Measurements from ENCODE around the gene NEDD9.
A peak's percentile ranks its signal among the peaks of the same experiment; 100 is the strongest.

Gene NEDD9

DNA sequence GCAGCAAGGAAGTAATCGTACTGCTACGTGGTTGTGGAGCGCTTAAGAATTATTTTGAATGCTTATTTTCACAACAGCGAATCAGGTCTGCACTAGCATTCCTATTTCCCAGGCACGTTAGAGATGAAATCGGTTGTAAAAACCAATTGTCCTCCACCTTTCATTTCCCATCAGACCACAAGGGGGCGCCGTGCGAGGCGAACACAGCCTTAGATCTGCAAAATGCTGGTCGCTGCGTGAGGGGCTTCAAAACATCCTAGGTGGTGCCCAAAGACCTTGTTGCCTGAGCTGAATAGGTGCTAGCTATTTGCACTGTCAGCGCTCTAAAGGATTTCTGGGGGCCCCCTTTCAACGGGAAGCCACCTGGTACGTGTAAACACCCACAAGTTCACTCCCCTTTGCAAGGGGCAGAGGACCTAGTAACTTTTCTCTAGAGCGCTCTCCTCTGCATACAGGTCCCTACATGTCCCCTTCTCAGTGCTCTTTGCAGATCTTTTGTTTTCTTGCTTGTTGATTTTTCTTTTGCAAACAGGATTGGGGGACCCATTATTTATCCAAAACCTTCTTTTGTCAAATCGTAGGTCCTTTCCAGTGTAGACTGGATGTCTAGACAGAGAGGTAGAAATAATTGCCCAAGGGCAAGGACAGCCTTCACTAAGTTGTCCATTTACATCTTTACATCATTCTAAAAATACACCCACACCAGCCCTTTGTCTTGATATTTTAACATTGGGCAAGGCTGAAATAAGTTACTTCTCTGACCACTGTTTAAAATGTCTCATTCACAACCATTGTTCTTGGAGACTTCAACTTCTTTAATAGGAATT is 59.8 kb downstream of the NEDD9 start:
- Histone ChIP-seq H3K27me3 (replicated peaks; ENCODE audit: insufficient read depth, low read length) (no peaks in the 10 kb centered on the region), H3K27ac (ENCODE audit: low read length) (no peak overlapping the region), H3K9me2 (replicated peaks; ENCODE audit: insufficient read depth, low read length) (no peaks in the 10 kb centered on the region), H3K9me3 (replicated peaks; ENCODE audit: insufficient read depth, low read length) (no peaks in the 10 kb centered on the region), H2AFZ (ENCODE audit: low read length) (peak overlapping the region; percentile 57; the same call in 1 of the 2 replicates), H4K20me1 (ENCODE audit: insufficient read depth, low read length) (no peaks in the 10 kb centered on the region), H3K36me3 (replicated peaks; ENCODE audit: insufficient read depth, low read length) (no peaks in the 10 kb centered on the region), H3K4me3 (ENCODE audit: low read length) (no peak overlapping the region), H3K4me1 (ENCODE audit: low read length) (no peaks in the 10 kb centered on the region), H3K79me2 (ENCODE audit: low read length) (no peaks in the 10 kb centered on the region), H3K4me2 (ENCODE audit: low read depth, low read length) (peak overlapping the region; percentile 67), H3K9ac (ENCODE audit: low read length) (no peak overlapping the region), H3F3A (ENCODE audit: insufficient read depth, low read length) (no peaks in the 10 kb centered on the region)
- no peak for TF ChIP-seq EZH2 (optimal IDR thresholded peaks at IDR 0.05; ENCODE audit: low read depth, low read length)
- TF ChIP-seq, protein P1, sequence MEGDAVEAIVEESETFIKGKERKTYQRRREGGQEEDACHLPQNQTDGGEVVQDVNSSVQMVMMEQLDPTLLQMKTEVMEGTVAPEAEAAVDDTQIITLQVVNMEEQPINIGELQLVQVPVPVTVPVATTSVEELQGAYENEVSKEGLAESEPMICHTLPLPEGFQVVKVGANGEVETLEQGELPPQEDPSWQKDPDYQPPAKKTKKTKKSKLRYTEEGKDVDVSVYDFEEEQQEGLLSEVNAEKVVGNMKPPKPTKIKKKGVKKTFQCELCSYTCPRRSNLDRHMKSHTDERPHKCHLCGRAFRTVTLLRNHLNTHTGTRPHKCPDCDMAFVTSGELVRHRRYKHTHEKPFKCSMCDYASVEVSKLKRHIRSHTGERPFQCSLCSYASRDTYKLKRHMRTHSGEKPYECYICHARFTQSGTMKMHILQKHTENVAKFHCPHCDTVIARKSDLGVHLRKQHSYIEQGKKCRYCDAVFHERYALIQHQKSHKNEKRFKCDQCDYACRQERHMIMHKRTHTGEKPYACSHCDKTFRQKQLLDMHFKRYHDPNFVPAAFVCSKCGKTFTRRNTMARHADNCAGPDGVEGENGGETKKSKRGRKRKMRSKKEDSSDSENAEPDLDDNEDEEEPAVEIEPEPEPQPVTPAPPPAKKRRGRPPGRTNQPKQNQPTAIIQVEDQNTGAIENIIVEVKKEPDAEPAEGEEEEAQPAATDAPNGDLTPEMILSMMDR (IDR thresholded peaks at IDR 0.05; ENCODE audit: low read length) = peak; percentile 89
- peak; percentile 36 for DNase-seq

DNA sequence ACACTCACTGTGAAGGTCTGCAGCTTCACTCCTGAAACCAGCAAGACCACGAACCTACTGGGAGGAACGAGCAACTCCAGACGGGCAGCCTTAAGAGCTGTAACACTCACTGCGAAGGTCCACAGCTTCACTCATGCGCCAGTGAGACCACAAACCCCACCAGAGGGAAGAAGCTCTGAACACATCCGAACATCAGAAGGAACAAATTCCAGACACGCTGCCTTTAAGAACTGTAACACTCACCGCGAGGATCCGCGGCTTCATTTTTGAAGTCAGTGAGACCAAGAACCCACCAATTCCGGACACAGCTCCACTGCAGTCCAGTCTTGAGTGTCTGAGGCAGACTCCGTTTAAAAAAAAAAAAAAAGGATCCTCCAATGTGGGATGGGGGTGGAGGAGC is 60.5 kb downstream of the NEDD9 start:
- Histone ChIP-seq H3K9me3 (replicated peaks; ENCODE audit: insufficient read depth, low read length) (no peaks in the 10 kb centered on the region), H3K9me2 (replicated peaks; ENCODE audit: insufficient read depth, low read length) (no peaks in the 10 kb centered on the region), H3F3A (ENCODE audit: insufficient read depth, low read length) (no peaks in the 10 kb centered on the region), H3K27me3 (replicated peaks; ENCODE audit: insufficient read depth, low read length) (no peaks in the 10 kb centered on the region), H3K4me3 (ENCODE audit: low read length) (no peak overlapping the region), H3K27ac (ENCODE audit: low read length) (no peak overlapping the region), H4K20me1 (ENCODE audit: insufficient read depth, low read length) (no peaks in the 10 kb centered on the region), H3K36me3 (replicated peaks; ENCODE audit: insufficient read depth, low read length) (no peaks in the 10 kb centered on the region), H3K9ac (ENCODE audit: low read length) (no peak overlapping the region), H3K79me2 (ENCODE audit: low read length) (no peaks in the 10 kb centered on the region), H3K4me2 (ENCODE audit: low read depth, low read length) (peak overlapping the region; percentile 67), H2AFZ (ENCODE audit: low read length) (no peak overlapping the region), H3K4me1 (ENCODE audit: low read length) (no peaks in the 10 kb centered on the region)
- DNase-seq = no peak
- TF ChIP-seq, protein P1 (IDR thresholded peaks at IDR 0.05; ENCODE audit: low read length) = no peak

DNA sequence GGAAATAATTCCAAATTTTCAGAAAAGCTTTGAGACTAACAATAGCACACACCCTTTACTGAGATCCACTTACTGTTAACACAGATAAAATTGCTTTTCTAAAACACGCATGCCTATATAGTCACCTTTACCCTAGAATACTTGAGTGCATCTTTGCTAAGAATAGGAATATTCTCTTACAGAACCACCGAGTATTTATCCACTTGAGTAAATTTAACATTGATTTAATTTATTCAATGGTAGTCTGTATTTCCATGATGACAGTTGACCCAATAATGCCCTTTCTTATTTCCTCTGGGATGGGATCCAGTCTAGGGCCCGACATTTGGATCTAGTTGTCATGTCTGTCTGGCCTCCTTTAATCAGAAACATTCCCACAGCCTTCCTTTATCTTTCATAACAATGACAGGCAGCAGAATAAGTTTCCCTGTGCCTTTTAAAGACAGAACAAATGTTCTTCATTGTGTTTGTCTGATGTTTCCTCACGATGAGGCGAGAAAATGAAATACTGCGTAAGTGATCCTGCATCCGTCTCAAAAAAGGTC is 64.3 kb downstream of the NEDD9 start:
- H3K4me2 ChIP-seq (ENCODE audit: low read depth, low read length) = no peak overlapping the region
- no peak overlapping the region for H2AFZ ChIP-seq (ENCODE audit: low read length)
- TF ChIP-seq EZH2 (optimal IDR thresholded peaks at IDR 0.05; ENCODE audit: low read depth, low read length) = no peak
- TF ChIP-seq, protein P1 (IDR thresholded peaks at IDR 0.05; ENCODE audit: low read length) = no peak
- TF ChIP-seq EZH2phosphoT487 (IDR thresholded peaks at IDR 0.05; ENCODE audit: low read length) = no peak
- no peaks in the 10 kb centered on the region for H3K79me2 ChIP-seq (ENCODE audit: low read length)
- no peaks in the 10 kb centered on the region for H3K36me3 ChIP-seq (replicated peaks; ENCODE audit: insufficient read depth, low read length)
- no peaks in the 10 kb centered on the region for H3K9me3 ChIP-seq (replicated peaks; ENCODE audit: insufficient read depth, low read length)
- H3K4me1 ChIP-seq (ENCODE audit: low read length) = no peaks in the 10 kb centered on the region
- H3K27ac ChIP-seq (ENCODE audit: low read length) = no peak overlapping the region
- no peaks in the 10 kb centered on the region for H4K20me1 ChIP-seq (ENCODE audit: insufficient read depth, low read length)
- no peak for DNase-seq
- H3K27me3 ChIP-seq (replicated peaks; ENCODE audit: insufficient read depth, low read length) = no peaks in the 10 kb centered on the region
- no peaks in the 10 kb centered on the region for H3K9me2 ChIP-seq (replicated peaks; ENCODE audit: insufficient read depth, low read length)
- H3K9ac ChIP-seq (ENCODE audit: low read length) = no peak overlapping the region
- H3F3A ChIP-seq (ENCODE audit: insufficient read depth, low read length) = no peaks in the 10 kb centered on the region
- no peak overlapping the region for H3K4me3 ChIP-seq (ENCODE audit: low read length)

Data from MM.1S (cell line).